Measurements from ENCODE around the gene AMDHD2. TPM values are rescaled to one million over a fixed set of nuclear protein-coding genes. Genes with fewer than 3 reads are reported as not detected.

The AMDHD2 gene
- total RNA-seq: 10 to 100 TPM; 59.9 to 94.0 (median 70.9) TPM
- 10 to 100 TPM; 37.8 to 72.0 (median 38.5) TPM for polyA plus RNA-seq
- long read RNA-seq, donor 1, transcript AMDHD2-201 (11 exons, 1,459 nt): major isoform, 5 of 9 reads
- long read RNA-seq, donor 1, partial matches to known transcripts: 0 of 9 reads
- long read RNA-seq, donor 1, other reads (novel, unspliced or antisense): 0 of 9 reads
- long read RNA-seq, donor 2, transcript AMDHD2-201 (11 exons, 1,459 nt): major isoform, 6 of 9 reads
- long read RNA-seq, donor 2, partial matches to known transcripts: 0 of 9 reads
- long read RNA-seq, donor 2, other reads (novel, unspliced or antisense): 0 of 9 reads

GRCh38 chr16:2520097-2520783, at the start of gene AMDHD2:
Gene AMDHD2, plus strand, starts transcription at chr16:2520371. Its CDS starts 88 bp downstream, at chr16:2520459.
- Histone ChIP-seq H3K27me3 (replicated peaks in 1 of 7) (no peaks in the 10 kb centered on the region), H3K36me3 (peaks cover 0 to 75% (median 28%) of the 10 kb centered on the region in 6 donors), H3K27ac (peak within 1 kb of the TSS; percentile 78 to 100 (median 92)), H3K4me3 (peak within 1 kb of the TSS; percentile 51 to 93 (median 66)), H3K9me3 (no peaks in the 10 kb centered on the region), H3K4me1 (peaks cover 51 to 93% (median 67%) of the 10 kb centered on the region in 6 donors)
- intact Hi-C loops (cut with DNase I; ENCODE audit: low total_unique reads): no loop called here
- DNase-seq: peak; percentile 96
- TF ChIP-seq CTCF (IDR thresholded peaks at IDR 0.05 in 8 of 11, conservative IDR thresholded peaks at IDR 0.05 in 3 of 11) (no peak), POLR2AphosphoS5 (IDR thresholded peaks at IDR 0.05) (peak; percentile 91 to 95 (median 92)), POLR2A (IDR thresholded peaks at IDR 0.05) (peak; percentile 39 to 59 (median 54))
- 0 to 3% (median 1%) methylated on average over 12 to 83 of the region's 83 CpGs for WGBS, 5 donors

- Histone ChIP-seq H3K4me3 (peak overlapping the region in 1 of 8 donors; percentile 55), H3K27me3 (replicated peaks in 1 of 7) (peaks cover 0 to 83% (median 65%) of the 10 kb centered on the region in 7 donors), H3K36me3 (no peaks in the 10 kb centered on the region), H3K4me1 (peaks cover 16 to 82% (median 70%) of the 10 kb centered on the region in 6 donors), H3K27ac (no peak overlapping the region), H3K9me3 (no peaks in the 10 kb centered on the region)
- DNase-seq: no peak
- WGBS, 5 donors: 35 to 59% (median 41%) methylated on average over 8 to 9 of the region's 9 CpGs
- intact Hi-C loops (cut with DNase I; ENCODE audit: low total_unique reads): no loop called here
- TF ChIP-seq POLR2A (IDR thresholded peaks at IDR 0.05): no peak
- no peak for TF ChIP-seq CTCF (IDR thresholded peaks at IDR 0.05 in 8 of 11, conservative IDR thresholded peaks at IDR 0.05 in 3 of 11)
- TF ChIP-seq POLR2AphosphoS5 (IDR thresholded peaks at IDR 0.05): no peak
These were observed 49.6 kb upstream of the AMDHD2 start for GRCh38 chr16:2470603-2471015.

GRCh38 chr16:2471016-2471652, 49.0 kb upstream of the AMDHD2 start, which contains the start of gene NTN3:
Gene NTN3, plus strand, starts transcription at chr16:2471297. Its CDS starts 405 bp downstream, at chr16:2471702.
- Histone ChIP-seq H3K4me3 (peak within 1 kb of the TSS in 4 of 8 donors; percentile 10 to 55 (median 20)), H3K4me1 (peaks cover 20 to 88% (median 75%) of the 10 kb centered on the region in 6 donors), H3K27ac (no peak within 1 kb of the TSS), H3K9me3 (no peaks in the 10 kb centered on the region), H3K36me3 (no peaks in the 10 kb centered on the region), H3K27me3 (replicated peaks in 1 of 7) (peaks cover 0 to 83% (median 65%) of the 10 kb centered on the region in 7 donors)
- intact Hi-C loops (cut with DNase I; ENCODE audit: low total_unique reads): no loop called here
- 1 to 3% (median 2%) methylated on average over 11 to 59 of the region's 59 CpGs for WGBS, 5 donors
- DNase-seq: no peak
- no peak for TF ChIP-seq CTCF (IDR thresholded peaks at IDR 0.05 in 8 of 11, conservative IDR thresholded peaks at IDR 0.05 in 3 of 11)
- TF ChIP-seq POLR2AphosphoS5 (IDR thresholded peaks at IDR 0.05): no peak
- no peak for TF ChIP-seq POLR2A (IDR thresholded peaks at IDR 0.05)
